Measurements from ENCODE around the gene OR5A1.

GRCh38 chr11:59436169-59436568, at the start of gene OR5A1:
- TF ChIP-seq CTCF (conservative IDR thresholded peaks at IDR 0.05), result no peak
- no peak for TF ChIP-seq ZFX (IDR thresholded peaks at IDR 0.05)

Data from C4-2B (cell line).